ENCODE data around the gene DCAF6.
"Not testable (repeated sequence)": the region's sequence is repeated elsewhere in the genome, so short reads cannot be mapped to it uniquely, and the experiment has no call there.

The DCAF6 gene, protein sequence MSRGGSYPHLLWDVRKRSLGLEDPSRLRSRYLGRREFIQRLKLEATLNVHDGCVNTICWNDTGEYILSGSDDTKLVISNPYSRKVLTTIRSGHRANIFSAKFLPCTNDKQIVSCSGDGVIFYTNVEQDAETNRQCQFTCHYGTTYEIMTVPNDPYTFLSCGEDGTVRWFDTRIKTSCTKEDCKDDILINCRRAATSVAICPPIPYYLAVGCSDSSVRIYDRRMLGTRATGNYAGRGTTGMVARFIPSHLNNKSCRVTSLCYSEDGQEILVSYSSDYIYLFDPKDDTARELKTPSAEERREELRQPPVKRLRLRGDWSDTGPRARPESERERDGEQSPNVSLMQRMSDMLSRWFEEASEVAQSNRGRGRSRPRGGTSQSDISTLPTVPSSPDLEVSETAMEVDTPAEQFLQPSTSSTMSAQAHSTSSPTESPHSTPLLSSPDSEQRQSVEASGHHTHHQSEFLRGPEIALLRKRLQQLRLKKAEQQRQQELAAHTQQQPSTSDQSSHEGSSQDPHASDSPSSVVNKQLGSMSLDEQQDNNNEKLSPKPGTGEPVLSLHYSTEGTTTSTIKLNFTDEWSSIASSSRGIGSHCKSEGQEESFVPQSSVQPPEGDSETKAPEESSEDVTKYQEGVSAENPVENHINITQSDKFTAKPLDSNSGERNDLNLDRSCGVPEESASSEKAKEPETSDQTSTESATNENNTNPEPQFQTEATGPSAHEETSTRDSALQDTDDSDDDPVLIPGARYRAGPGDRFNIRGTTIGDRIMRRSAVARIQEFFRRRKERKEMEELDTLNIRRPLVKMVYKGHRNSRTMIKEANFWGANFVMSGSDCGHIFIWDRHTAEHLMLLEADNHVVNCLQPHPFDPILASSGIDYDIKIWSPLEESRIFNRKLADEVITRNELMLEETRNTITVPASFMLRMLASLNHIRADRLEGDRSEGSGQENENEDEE

DNA sequence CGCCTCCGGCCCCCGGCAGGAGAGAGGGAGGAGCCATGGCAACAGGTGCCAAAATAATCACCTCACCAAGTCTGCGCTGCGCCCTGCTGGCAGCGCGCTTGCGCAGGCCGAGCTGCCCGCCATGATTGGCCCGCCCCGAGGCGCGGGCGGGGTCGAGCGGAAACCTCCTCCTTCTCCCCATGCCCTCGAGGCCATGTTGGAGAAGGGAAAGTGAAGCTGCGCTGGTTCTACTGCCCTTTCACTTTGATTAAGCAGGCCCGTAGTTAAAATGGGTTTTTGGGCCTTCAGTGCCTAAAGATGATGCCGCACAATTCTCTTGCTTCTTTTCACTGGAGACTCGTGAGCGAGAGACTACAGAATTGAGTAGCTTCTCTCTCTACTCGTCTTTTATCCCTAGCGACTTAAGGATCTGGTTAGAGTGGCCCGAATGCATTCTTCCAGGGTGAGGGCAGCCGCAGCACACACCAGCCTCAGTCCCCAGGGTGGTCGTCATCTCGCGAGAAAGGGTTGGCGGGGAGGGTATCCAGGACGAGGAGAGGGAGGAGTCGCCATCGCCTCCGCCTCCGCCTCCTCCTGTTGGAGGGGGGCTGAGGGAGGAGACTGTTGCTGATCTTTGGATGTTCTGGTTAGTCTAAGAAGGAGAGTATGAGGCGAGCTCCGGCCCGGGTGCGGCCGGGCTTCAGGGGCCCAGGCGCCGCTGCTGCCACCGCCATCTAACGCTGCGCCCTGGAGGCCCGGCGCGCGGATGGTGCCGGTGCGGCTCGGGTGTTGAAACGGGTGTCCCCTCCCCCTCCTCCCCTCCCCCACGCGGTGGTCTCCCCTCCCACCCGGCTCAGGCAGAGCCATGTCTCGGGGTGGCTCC, at the start of gene DCAF6:
TSS of gene DCAF6 (plus strand) at position 616 of the 862 bp plus-strand sequence. CDS start at position 845, 229 bp downstream.
- peak; percentile 97 for DNase-seq

DNA sequence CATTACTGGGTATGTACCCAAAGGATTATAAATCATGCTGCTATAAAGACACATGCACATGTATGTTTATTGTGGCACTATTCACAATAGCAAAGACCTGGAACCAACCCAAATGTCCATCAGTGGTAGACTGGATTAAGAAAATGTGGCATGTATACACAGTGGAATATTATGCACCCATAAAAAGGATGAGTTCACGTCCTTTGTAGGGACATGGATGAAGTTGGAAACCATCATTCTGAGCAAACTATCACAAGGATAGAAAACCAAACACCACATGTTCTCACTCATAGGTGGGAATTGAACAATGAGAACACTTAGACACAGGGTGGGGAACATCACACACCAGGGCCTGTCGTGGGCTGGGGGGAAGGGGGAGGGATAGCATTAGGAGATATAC, 49.3 kb upstream of the DCAF6 start:
- not testable (repeated sequence) for DNase-seq

DNA sequence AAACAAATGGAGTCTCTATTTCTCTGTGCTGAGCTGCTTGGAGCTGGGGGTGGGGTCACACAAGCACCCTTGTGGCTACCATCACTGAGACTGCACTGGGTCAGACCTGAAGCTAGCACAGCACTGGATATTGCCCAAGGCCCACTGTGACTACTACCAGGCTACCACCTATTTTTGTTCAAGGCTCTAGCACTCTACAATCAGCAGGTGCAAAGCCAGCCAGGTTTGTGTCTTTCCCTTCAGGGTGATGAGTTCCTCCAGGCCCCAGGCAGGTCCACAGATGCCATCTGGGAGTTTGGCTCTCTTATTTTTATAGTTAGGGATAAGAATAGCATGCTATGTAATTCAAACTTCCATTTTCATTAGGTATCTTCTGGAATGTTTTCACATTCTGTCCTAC, 46.1 kb upstream of the DCAF6 start:
- DNase-seq = no peak

DNA sequence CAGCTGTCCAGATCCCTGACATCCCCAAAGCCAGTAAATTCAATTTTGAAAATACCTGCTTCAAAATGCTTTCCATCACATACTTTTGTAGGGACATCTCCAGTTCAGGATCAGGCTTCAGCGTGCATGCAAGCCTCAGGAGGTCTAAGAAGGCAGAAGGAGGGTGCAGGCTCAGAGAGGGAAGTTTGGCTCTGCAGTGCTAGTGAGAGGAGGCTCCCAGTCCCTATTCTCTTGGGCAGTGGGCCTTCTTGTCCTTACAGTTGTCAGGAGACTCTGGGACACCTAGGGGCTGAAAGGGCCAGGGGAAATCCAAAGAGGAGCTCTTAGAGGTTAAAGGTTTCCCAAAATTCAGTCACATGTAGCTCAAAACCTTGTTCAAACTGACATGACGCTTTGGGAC, 42.7 kb upstream of the DCAF6 start:
- no peak for DNase-seq

DNA sequence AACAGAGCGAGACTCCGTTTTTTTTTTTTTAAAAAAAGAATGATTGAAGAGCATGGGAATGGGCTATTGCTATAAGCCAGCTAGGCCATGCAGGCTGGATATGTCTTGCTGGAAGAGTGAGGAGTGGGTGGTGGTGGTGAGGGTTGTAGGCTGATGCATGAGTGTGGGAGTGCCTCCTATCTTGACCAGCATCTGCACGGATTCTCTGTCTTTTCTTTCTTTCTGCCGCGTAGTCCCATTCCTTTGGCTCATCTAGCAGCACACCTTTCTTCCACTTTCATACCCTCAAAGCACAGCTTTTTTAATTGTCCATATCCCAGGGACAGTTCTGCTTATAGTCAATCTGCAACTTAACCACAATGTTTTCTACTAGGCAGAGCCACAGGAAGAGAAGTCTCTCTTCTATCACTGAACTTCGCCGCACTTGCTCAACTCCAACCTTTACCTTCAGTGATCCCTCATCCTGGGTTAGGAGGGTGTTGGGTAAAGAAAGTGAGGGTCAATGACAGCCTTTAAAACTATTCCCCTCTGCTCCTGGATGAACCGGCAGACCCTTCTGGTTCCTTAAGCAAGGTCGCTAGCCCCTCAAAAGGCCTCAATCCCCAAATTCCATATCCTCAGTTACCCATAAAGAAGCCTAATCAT, 37.8 kb upstream of the DCAF6 start:
- no peak for DNase-seq

DNA sequence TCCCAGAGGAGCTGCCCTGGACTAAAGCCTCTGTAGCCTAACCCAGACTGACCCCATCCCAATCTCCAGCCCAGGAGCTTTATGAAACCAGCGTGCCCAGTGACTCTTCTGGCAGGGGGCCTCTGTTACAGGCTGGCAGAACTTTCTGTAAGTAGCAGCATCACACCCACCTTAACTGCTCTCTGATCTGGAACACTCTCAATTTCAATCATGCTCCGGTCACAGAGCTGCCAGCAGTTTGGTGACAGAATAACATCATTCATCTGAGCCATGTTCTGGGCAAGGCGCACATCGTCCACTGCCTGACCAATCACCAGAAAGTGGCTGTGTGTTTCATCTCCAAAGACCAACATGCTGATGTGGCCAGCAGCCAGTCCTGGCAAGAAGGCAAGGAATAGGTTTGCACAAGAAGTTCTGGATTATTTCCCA, 37.2 kb upstream of the DCAF6 start:
- DNase-seq = no peak

DNA sequence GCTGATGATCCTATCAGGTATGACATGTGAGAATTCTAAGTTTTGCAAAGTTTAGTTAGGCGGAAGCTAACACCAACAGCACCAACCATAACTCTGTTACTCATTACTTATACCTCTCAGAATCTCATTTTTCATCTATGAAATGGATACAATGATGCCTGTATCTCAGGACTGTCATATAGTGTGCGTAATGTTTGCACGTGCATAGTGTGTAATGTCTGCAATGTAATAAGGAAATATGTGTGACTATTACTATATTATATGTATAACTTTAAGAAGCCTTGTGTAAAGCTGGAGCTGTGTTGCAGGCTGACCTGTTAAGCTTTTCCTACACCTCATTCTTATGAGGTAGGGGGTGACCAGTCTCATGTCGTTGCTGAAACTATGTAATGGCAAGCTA, 35.6 kb upstream of the DCAF6 start:
- DNase-seq = no peak

DNA sequence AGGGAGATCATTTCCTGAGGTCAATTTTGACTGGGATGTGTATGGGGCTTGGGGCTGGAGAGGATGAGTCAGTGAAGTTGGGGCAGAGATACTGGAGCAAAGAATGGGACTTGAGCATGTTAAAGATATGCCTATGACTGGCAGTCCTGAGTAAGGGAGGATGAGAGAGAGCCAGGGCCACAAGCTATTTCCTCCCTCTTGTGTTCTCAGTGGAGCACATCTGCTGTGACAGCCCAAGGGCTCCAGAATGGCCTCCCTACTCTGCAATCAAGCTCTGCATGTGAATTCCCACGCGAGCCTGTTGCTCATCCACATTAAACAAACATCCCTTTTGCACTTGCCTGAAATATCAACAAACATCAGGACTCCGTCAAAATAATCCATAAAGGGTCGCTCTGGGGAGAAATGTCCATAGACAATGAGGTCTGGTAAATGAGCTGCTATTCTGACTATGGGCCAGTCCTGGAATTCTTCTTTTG, 31.8 kb upstream of the DCAF6 start:
- no peak for DNase-seq

DNA sequence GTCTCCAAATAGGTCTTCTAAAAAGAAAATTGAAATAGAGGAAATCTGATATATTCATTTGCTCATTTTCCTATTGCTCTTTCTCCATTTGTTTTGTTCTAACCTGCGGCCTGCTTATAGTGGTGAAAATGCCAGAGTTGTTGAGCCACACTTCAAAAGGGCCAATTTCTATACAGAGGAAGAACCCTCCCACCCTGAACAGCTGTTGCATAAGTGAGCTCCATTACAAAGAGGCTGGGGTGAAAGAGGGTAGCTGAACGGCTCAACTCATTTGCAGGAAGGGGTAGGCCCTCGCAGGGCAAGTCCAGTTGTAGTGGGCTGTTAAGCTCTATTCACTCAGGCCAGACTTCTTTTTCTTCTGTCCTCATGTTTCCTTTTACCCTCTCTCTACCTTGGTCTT, 31.3 kb upstream of the DCAF6 start:
- no peak for DNase-seq

DNA sequence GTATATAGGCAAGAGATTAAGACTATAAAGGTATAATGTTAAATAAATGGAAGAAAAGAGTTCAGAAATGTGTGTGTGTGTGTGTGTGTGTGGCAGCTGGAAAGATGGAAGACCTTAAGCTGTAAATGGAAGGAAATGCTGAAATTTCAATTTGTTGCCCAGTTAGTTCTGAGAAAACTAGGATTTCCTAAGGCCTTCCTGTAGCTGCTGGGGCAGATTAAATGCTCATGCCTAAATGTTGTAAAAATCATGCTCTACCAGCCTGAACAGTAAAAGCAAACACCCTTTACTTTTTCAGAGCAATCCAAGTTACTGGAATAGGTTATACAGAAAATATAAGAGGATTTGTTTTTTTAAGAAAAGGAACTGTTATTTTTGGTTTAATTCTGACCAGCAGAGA, 30.8 kb upstream of the DCAF6 start:
- no peak for DNase-seq

DNA sequence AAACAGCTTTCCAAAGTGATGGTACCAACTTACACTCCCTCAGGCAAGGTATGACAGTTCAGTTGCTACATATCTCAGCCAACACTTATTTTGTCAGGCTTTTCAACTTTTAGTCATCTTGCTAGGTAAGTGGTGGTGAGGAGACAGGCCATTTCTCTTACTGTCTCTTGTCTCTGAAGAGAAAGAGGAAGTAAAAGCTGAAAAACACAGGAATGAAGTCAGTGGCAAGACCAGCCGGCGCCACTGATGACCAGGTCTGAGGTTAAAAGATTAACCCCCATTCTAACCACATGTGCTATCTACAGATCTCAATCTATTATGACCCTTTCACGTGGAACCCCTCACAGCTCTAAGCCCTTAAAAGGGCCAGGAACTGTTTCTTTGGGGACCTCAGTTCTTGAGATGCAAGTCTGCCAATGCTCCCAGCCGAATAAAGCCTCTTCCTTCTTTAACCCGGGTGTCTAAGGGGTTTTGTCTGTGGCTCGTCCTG, 26.7 kb upstream of the DCAF6 start:
- DNase-seq = no peak

DNA sequence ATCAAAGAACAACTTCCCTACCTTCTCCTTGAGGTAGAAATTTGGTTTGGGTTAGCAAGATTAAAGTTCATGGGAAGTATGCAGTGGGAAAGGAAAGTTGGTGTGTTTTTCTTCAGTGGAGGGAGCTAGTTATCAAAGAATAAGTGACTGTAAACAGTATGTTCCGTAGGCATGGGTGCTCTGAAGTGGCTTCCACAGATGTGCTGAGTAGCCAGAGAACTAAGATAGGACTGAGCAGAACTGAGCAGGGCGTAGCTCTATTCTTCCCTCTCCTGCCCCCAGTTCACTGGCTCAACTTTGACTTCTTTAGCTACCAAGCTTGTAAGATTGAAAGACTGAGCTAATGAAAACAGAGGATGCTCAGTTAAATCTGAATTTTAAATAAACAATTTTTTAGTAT, 26.0 kb upstream of the DCAF6 start:
- DNase-seq = no peak

DNA sequence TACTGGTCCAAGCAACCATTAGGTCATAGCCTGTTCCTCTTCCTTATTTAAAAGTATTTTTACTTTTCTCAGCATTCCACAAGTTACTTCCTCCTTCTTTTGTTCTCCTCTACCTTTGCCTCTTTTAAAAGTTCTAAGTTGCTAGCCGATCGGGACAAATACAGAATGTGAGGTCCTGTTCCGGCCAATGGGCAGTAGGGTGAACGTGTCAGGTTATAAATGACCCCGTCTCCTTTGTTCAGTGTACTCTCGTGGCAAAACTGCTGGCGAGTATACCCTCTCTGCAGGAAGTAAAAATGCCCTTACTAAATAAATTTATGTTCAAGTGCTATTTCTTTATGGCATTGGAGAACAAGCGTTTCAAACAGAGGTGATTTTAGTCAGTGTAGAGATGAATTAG, 25.1 kb upstream of the DCAF6 start:
- DNase-seq = no peak

DNA sequence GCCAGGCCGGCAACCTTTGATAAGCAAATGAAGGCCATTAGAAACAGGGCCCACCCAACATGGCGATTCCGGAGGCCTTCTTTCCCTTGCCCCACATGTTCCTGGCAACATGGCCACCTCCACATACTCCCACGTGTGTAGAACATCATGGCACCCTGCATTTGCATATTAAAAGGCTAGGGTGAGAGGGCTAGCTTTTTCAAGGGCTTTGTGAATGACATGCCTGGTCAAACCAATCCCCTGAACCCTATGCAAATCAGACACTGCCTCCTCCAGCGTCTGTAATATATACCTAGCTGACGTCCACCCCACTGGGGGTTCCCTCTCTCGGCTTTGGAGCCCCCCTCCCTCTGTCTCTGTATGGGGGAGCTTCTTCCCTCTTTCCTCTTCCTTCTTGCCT, 24.2 kb upstream of the DCAF6 start:
- DNase-seq = no peak

DNA sequence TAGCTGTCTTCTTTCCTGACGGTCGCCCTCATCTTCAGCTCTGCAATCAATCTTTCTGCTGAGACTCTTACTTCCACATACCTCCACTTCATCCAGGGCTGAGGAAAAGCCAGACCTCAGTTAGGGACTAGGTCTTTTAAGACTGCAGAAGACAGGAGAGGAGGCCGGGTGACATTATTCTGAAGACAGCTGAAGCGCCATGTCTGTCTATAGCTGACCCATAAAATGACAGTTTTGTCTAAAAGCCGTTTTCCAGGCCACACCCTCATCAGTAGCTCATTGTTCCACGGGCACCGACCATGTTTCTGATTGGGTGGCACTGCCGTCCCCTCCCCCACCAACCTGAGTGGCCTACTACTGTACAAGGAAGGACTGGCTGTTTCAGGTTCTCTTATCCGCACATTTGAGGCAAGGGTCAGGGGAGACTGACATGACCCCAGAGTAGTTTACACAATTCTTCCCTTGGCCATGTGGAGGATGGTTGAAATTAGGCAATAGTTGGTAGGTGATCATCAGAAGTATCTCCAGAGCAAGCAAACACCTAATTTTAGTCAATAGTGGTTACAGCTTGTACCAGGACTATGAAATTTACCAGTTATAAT, 22.5 kb upstream of the DCAF6 start, which contains the start of gene ADCY10:
TSS of gene ADCY10 (minus strand) at position 240 of the 602 bp plus-strand sequence. CDS start 8,994 bp downstream, outside the sequence.
- DNase-seq = no peak

DNA sequence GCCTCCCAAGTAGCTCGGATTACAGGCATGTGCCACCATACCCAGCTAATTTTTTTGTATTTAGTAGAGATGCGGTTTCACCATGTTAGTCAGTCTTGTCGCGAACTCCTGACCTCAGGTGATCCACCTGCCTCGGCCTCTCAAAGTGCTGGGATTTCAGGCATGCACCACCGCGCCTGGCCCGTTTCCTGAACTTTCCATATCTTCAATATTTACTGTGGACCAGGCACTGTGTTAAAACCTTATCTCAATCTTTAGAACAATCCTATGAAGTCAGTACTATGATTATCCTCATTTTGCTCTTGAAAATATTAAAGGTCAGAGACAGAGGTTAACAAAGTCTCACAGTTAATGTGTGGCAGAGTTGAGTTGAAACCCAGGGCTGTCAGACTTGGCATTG, 20.9 kb upstream of the DCAF6 start:
- DNase-seq = no peak

DNA sequence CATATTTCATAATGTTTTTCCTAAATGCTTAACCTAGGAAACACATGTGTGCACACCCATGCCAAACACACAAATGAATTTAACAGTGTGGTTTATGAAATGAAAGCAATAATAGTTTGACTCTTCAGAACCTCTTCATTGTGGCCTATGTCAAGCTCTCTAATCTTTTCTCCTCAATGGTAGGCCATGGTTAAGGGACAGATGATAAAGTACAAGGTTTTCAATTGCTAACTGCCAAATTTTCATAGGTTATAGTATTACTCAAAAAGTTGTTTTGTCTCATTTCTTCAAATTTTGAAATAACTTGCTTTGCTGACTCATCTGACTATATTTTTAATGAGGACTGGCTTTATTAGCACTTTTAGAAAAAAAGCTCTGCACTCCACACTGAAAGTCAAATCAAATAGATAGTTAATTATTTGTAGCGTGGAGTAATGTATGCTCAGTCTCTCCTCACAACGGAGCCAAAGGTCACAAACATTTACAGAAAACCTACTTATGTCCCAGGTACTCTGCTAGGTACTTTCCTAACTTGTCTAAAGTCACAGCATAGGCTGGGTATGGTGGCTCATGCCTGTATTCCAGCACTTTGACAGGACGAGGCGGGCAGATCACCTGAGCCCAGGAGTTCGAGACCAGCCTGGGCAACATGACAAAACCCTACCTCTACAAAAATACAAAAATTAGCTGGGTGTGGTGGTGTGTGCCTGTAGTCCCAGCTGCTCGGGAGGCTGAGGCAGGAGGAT, 19.5 kb upstream of the DCAF6 start:
- DNase-seq = no peak

DNA sequence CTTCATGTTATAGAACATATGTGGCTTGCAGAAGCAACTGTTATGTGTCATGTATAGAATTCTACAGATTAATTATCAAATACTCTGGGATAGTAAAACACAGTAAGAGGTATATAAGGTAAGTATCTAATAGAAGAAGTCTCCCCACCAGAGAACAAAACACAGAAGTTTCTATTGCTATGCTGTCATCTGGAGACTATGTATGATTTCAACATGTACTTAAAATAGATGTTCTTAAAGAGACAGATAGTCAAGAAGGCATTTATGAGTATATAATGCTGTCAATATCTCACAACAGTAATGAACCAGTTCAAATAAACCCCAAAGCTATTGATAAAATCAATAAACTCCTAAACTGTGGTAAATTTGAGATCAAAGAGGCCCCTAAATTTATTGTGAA, 14.5 kb upstream of the DCAF6 start:
- no peak for DNase-seq

DNA sequence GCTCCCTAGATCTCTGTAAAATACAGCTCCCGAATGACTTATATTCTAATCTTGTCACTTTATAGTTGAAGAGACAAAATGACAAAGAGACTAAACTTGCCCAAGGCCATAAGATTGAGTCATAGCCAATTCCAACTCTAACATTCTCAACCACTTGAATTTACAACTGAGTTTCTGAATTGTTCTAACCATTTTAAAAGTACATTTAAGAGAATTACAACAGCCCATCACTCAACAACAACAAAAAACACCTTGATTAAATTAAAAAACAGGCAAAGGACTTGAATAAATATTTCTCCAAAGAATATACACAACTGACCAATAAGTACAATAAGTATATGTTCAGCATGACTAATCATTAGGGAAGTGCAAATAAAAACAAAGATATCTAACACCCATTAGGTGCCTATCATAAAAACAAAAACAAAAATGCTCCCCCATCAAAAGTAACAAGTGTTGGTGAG, 13.8 kb upstream of the DCAF6 start:
- no peak for DNase-seq

DNA sequence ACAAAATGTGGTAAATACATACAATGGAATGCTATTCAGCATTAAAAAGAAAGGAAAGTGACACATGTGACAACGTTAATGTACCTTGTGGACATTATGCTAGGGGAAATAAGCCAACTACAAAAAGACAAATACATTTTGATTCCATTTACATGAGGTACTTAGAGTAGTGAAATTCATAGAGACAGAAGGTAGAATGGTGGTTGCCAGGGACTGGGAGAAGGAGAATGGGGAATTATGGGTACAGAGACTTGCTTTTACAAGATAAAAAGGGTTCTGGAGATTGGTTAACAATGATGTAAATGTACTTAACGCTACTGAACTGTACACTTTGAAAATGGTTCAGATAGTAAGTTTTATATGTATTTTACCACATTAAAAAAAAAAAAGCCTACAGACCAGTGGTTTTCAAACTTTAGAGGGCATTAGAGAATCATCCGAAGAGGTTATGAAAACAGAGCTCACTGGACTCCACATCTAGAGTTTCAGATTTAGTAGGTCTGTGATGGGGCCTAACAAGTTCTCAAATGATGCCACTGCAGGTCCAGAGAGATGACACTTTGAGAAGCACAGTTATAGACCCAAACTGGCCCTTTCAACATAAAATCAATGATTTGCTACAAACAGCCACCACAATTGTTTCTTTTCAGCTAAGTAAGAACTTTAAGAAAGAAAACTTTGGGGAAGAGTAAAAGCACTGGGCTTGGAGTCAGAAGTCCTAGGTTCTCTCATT, 13.0 kb upstream of the DCAF6 start:
- DNase-seq = no peak
